GM06990 (cell line): ENCODE results near the gene ULK4.

Experiments
- DNase-seq: peaks from one replicate; pipeline ENCODE4 v3.0.0-alpha.2; 2011; ENCODE audit not compliant: insufficient read length; ENCODE audit errors: extremely low read depth
- H3K27me3 ChIP-seq: replicated peaks from 2 replicates; pipeline ENCODE4 v1.6.0; 2011; ENCODE audit warnings: low read length; ENCODE audit not compliant: control insufficient read depth, insufficient read depth
- H3K36me3 ChIP-seq: 2 replicates; pipeline ENCODE4 v1.5.1; 2011; ENCODE audit warnings: low read length; ENCODE audit not compliant: control insufficient read depth, insufficient read depth
- H3K4me3 ChIP-seq: replicated peaks from 2 replicates; pipeline ENCODE4 v1.5.1; 2011; ENCODE audit warnings: low read depth, mild to moderate bottlenecking, control low read depth, low read length
- TF ChIP-seq, protein P1 (sequence below): IDR thresholded peaks from 2 replicates; pipeline ENCODE4 v1.5.1; 2011; ENCODE audit warnings: low read length, control low read depth, mild to moderate bottlenecking, inconsistent platforms; ENCODE audit not compliant: insufficient read depth, poor library complexity, severe bottlenecking

ULK4 gene

DNA sequence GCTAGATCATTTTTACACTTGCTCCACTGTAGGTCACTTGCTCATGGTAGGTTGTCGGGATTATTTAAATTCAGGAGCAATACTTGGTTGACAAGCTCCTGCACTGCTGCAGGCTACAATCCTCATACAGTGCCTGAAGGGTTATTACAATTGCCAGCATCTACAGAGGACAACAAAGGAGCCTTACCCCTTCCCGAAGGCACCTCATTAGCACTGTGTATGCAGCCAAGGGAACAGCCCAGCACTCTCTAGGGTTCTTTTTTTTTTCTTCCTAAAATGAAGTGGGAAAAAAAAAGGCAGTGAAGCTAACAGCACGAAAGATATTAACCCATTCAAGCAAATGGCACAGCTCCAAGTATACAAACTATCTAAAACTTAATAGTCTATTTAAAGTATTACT, 142.7 kb downstream of the ULK4 start:
- no peak for DNase-seq
- TF ChIP-seq, protein P1, sequence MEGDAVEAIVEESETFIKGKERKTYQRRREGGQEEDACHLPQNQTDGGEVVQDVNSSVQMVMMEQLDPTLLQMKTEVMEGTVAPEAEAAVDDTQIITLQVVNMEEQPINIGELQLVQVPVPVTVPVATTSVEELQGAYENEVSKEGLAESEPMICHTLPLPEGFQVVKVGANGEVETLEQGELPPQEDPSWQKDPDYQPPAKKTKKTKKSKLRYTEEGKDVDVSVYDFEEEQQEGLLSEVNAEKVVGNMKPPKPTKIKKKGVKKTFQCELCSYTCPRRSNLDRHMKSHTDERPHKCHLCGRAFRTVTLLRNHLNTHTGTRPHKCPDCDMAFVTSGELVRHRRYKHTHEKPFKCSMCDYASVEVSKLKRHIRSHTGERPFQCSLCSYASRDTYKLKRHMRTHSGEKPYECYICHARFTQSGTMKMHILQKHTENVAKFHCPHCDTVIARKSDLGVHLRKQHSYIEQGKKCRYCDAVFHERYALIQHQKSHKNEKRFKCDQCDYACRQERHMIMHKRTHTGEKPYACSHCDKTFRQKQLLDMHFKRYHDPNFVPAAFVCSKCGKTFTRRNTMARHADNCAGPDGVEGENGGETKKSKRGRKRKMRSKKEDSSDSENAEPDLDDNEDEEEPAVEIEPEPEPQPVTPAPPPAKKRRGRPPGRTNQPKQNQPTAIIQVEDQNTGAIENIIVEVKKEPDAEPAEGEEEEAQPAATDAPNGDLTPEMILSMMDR: no peak
- no peaks in the 10 kb centered on the region for H3K36me3 ChIP-seq
- no peak overlapping the region for H3K4me3 ChIP-seq
- no peaks in the 10 kb centered on the region for H3K27me3 ChIP-seq

DNA sequence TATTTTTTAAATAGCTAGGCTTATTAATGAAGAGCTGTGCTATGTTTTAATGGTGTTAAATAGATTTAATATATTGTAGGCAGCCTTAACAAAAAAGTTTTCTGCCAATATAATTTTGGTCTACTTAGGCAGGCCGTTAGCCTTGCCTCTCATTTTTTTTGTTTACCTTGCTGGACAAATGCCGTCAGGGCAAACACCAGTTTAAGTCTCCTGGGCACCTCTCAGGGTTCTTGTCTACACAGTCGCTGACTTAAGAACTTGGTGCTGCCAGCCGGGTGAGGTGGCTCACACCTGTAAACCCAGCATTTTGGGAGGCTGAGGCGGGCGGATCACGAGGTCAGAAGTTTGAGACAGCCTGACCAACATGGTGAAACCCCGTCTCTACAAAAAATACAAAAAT, 153.3 kb downstream of the ULK4 start:
- TF ChIP-seq, protein P1: no peak
- H3K27me3 ChIP-seq: no peaks in the 10 kb centered on the region

DNA sequence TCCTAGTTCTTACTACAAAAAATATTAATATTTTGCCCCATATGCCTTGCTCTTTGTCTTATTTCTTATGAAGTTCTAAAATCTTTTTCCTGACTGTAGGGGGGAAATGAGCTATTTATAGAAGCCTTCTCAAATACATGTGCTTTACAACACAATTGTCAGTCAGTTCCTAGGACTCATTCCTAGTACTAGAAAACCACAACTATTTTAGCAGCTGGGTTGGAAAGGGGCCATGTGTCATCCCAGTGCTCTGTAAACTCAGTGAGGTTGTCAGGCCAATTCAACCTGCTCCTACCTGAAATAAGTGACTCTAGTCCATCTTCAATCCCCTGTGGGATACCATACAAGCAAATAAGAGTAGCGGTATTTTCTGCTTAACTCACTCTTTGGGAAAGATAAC, 153.8 kb downstream of the ULK4 start:
- H3K36me3 ChIP-seq: no peaks in the 10 kb centered on the region
- no peak for DNase-seq
- no peak overlapping the region for H3K4me3 ChIP-seq
- TF ChIP-seq, protein P1: no peak
- H3K27me3 ChIP-seq: no peaks in the 10 kb centered on the region

More for the DNA sequence above, 153.3 kb downstream of the ULK4 start:
- DNase-seq: peak; percentile 18
- Histone ChIP-seq H3K36me3 (no peaks in the 10 kb centered on the region), H3K4me3 (no peak overlapping the region)

DNA sequence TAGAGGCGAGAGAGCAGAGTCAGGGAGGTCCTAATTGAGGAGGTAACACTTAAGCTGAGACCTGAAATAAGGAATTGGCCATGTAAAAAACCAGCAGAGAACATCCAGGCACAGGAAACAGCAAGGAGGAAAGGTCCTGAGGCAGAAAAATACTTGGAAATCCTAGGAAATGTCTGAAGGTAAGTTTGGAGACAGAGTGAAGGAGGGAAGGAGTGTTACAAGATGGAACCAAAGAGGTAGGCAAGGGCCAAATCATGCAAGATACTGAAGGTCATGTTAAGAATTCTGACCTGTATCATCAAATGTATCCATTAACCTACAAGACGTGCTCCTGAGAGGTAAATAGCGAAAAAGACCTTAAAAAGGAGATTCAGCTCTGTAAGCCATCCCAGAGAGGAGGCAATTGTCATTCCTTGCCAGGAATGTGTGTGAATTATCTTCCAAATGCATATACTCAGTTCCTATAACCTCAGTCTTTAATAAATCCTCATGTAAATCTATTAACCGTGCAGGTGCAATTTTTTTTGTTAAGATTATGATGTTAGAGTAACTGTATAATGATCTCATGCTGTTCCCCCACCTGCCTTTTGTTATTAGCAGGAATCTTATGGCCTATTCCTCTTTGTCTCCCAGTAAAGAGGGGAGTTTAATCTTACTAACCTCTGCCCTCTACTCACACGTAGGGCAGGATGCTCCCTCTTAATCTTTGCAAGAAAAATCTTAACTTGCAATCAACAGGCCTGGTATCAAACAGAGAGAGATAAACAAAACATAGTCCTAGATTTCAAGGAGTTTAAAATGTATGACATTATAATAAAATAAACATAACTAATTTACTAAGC, 166.9 kb downstream of the ULK4 start:
- no peak for DNase-seq

DNA sequence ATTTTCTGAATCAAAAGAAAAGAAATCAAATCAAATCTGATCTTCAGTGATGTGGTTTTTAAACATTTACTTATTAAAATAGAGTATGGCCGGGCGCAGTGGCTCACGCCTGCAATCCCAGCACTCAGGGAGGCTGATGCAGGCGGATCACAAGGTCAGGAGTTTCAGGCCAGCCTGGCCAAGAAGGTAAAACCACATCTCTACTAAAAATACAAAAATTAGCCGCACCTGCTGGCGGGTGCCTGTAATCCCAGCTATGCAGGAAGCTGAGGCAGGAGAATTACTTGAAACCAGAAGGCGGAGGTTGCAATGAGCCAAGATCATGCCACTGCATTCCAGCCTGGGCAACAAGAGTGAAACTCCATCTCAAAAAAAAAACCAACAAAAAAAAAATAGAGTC, 169.1 kb downstream of the ULK4 start:
- Histone ChIP-seq H3K27me3 (no peaks in the 10 kb centered on the region), H3K4me3 (no peak overlapping the region), H3K36me3 (no peaks in the 10 kb centered on the region)
- TF ChIP-seq, protein P1: no peak
- no peak for DNase-seq

More for the DNA sequence above, 166.9 kb downstream of the ULK4 start:
- H3K4me3 ChIP-seq: no peak overlapping the region
- TF ChIP-seq, protein P1: no peak
- H3K36me3 ChIP-seq: no peaks in the 10 kb centered on the region
- H3K27me3 ChIP-seq: no peaks in the 10 kb centered on the region
